NCI-H1048 (cell line): ENCODE measurements around the gene GMDS.

Experiments used
- DNase-seq: peaks from one replicate; lab custom pipeline; 2025; lab: John Stamatoyannopoulos, UW

GMDS gene

GRCh38 chr6:1612974-1613306 lies 632.5 kb downstream of the GMDS start:
- no peak for DNase-seq

GRCh38 chr6:1612299-1612973 lies 633.0 kb downstream of the GMDS start:
- no peak for DNase-seq

- no peak for DNase-seq
Measured at GRCh38 chr6:1611572-1612298, 633.7 kb downstream of the GMDS start.

- no peak for DNase-seq
Measured at GRCh38 chr6:1611322-1611571, 634.2 kb downstream of the GMDS start.

- DNase-seq = no peak
Measured at GRCh38 chr6:1610497-1611321, 634.7 kb downstream of the GMDS start.

- peak; percentile 33 for DNase-seq
Measured at GRCh38 chr6:1609648-1610496, 635.5 kb downstream of the GMDS start, which contains the start of gene FOXC1. TSS of gene FOXC1 (plus strand) at chr6:1609915. CDS start at chr6:1610446, 531 bp downstream.

- DNase-seq = no peak
Measured at GRCh38 chr6:1609041-1609647, 636.3 kb downstream of the GMDS start.

- DNase-seq = no peak
Measured at GRCh38 chr6:1608222-1609040, 637.0 kb downstream of the GMDS start.

GRCh38 chr6:1607516-1608221 lies 637.7 kb downstream of the GMDS start:
- DNase-seq = peak; percentile 76

- DNase-seq = no peak
Measured at GRCh38 chr6:1606780-1607515, 638.5 kb downstream of the GMDS start.

- no peak for DNase-seq
Measured at GRCh38 chr6:1605893-1606779, 639.3 kb downstream of the GMDS start.

GRCh38 chr6:1605004-1605892 lies 640.2 kb downstream of the GMDS start:
- no peak for DNase-seq

- DNase-seq = peak; percentile 38
Measured at GRCh38 chr6:1604158-1605003, 641.0 kb downstream of the GMDS start.

GRCh38 chr6:1603708-1604107 lies 641.7 kb downstream of the GMDS start:
- no peak for DNase-seq

- no peak for DNase-seq
Measured at GRCh38 chr6:1602049-1602713, 643.2 kb downstream of the GMDS start.
